ENCODE data around the gene SOX6. TPM values are rescaled to one million over a fixed set of nuclear protein-coding genes. Genes with fewer than 3 reads are reported as not detected.

Gene SOX6
- total RNA-seq, 1 experiment from 2014 or later: 5.1 TPM

- POLR2A ChIA-PET (ENCODE audit: unreplicated experiment): no interaction called here
- Histone ChIP-seq H3K4me2 (no peak overlapping the region), H3K4me3 (no peak overlapping the region), H3F3A (ENCODE audit: insufficient read depth, low read depth) (no peaks in the 10 kb centered on the region), H4K20me1 (ENCODE audit: insufficient read depth) (no peaks in the 10 kb centered on the region), H3K36me3 (ENCODE audit: low read depth) (no peaks in the 10 kb centered on the region), H3K79me2 (ENCODE audit: low read depth) (no peaks in the 10 kb centered on the region), H2AFZ (no peak overlapping the region), H3K4me1 (replicated peaks; ENCODE audit: insufficient read depth) (no peaks in the 10 kb centered on the region), H3K27ac (no peak overlapping the region), H3K27me3 (ENCODE audit: insufficient read depth, low read depth) (no peaks in the 10 kb centered on the region), H3K9me3 (ENCODE audit: insufficient read depth, low read depth) (no peaks in the 10 kb centered on the region), H3K9me2 (ENCODE audit: insufficient read depth) (no peaks in the 10 kb centered on the region)
- intact Hi-C loops (cut with micrococcal nuclease; ENCODE audit: unreplicated experiment): no loop called here
- no peak for DNase-seq
- TF ChIP-seq EZH2 (IDR thresholded peaks at IDR 0.05; ENCODE audit: low read depth): no peak
- TF ChIP-seq, protein P1, sequence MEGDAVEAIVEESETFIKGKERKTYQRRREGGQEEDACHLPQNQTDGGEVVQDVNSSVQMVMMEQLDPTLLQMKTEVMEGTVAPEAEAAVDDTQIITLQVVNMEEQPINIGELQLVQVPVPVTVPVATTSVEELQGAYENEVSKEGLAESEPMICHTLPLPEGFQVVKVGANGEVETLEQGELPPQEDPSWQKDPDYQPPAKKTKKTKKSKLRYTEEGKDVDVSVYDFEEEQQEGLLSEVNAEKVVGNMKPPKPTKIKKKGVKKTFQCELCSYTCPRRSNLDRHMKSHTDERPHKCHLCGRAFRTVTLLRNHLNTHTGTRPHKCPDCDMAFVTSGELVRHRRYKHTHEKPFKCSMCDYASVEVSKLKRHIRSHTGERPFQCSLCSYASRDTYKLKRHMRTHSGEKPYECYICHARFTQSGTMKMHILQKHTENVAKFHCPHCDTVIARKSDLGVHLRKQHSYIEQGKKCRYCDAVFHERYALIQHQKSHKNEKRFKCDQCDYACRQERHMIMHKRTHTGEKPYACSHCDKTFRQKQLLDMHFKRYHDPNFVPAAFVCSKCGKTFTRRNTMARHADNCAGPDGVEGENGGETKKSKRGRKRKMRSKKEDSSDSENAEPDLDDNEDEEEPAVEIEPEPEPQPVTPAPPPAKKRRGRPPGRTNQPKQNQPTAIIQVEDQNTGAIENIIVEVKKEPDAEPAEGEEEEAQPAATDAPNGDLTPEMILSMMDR (conservative IDR thresholded peaks at IDR 0.05): no peak
- CTCF ChIA-PET: no interaction called here
- BruUV-seq (replicated peaks): no TSS peak
Observed at GRCh38 chr11:16356761-16357393, 531 bp upstream of the SOX6 start.

DNA sequence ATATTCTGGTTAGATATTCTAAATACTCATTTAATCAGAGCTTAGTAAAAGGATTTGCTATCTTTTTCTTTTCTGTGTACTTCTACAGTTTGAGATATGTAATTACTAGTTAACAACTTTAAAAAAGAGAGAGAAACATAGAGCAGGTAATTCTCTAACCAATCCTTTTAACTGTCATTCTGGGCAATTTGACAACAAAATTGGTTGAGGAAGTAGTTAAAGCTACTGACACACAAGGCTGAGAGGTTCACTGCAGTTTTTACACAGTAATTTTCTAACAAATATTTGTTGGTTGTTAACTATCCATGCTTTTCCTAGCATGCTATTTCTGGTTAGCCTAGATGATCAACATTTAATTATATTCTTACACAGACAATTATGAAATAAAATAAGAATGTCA, 3.6 kb downstream of the SOX6 start:
- Histone ChIP-seq H3K27ac (no peak overlapping the region), H3K9me3 (ENCODE audit: insufficient read depth, low read depth) (no peaks in the 10 kb centered on the region), H3K9me2 (ENCODE audit: insufficient read depth) (no peaks in the 10 kb centered on the region), H3K27me3 (ENCODE audit: insufficient read depth, low read depth) (no peaks in the 10 kb centered on the region), H3K79me2 (ENCODE audit: low read depth) (no peaks in the 10 kb centered on the region), H4K20me1 (ENCODE audit: insufficient read depth) (no peaks in the 10 kb centered on the region), H2AFZ (no peak overlapping the region), H3F3A (ENCODE audit: insufficient read depth, low read depth) (no peaks in the 10 kb centered on the region), H3K4me3 (no peak overlapping the region), H3K4me1 (replicated peaks; ENCODE audit: insufficient read depth) (no peaks in the 10 kb centered on the region), H3K36me3 (ENCODE audit: low read depth) (no peaks in the 10 kb centered on the region), H3K4me2 (no peak overlapping the region)
- CTCF ChIA-PET: no interaction called here
- POLR2A ChIA-PET (ENCODE audit: unreplicated experiment): no interaction called here
- intact Hi-C loops (cut with micrococcal nuclease; ENCODE audit: unreplicated experiment): no loop called here
- DNase-seq: no peak
- no peak for TF ChIP-seq EZH2 (IDR thresholded peaks at IDR 0.05; ENCODE audit: low read depth)
- TF ChIP-seq, protein P1 (conservative IDR thresholded peaks at IDR 0.05): no peak
- BruUV-seq (replicated peaks): no TSS peak

- no peak overlapping the region for H2AFZ ChIP-seq
- no peaks in the 10 kb centered on the region for H3F3A ChIP-seq (ENCODE audit: insufficient read depth, low read depth)
- H3K4me2 ChIP-seq: no peak overlapping the region
- H3K27ac ChIP-seq: no peak overlapping the region
- no peaks in the 10 kb centered on the region for H3K36me3 ChIP-seq (ENCODE audit: low read depth)
- DNase-seq: no peak
- no peaks in the 10 kb centered on the region for H3K9me3 ChIP-seq (ENCODE audit: insufficient read depth, low read depth)
- intact Hi-C loops (cut with micrococcal nuclease; ENCODE audit: unreplicated experiment): no loop called here
- H3K4me3 ChIP-seq: no peak overlapping the region
- no peaks in the 10 kb centered on the region for H3K9me2 ChIP-seq (ENCODE audit: insufficient read depth)
- BruUV-seq (replicated peaks): no TSS peak
- H3K27me3 ChIP-seq (ENCODE audit: insufficient read depth, low read depth): no peaks in the 10 kb centered on the region
- no peaks in the 10 kb centered on the region for H3K4me1 ChIP-seq (replicated peaks; ENCODE audit: insufficient read depth)
- H3K79me2 ChIP-seq (ENCODE audit: low read depth): no peaks in the 10 kb centered on the region
- ChIA-PET POLR2A (ENCODE audit: unreplicated experiment) (interaction anchor here (0.7 kb wide), 1 partner anchor 32 kb away, joined by 5 read pairs; no protein-coding TSS in a partner anchor), CTCF (no interaction called here)
- no peaks in the 10 kb centered on the region for H4K20me1 ChIP-seq (ENCODE audit: insufficient read depth)
- TF ChIP-seq, protein P1 (conservative IDR thresholded peaks at IDR 0.05): no peak
- no peak for TF ChIP-seq EZH2 (IDR thresholded peaks at IDR 0.05; ENCODE audit: low read depth)
Observed at GRCh38 chr11:16350125-16350524, 6.2 kb downstream of the SOX6 start.
